GM12878 (cell line): Measurements from ENCODE around the gene LDLR. TPM values are rescaled to one million over a fixed set of nuclear protein-coding genes. Genes with fewer than 3 reads are reported as not detected.

ENCODE experiments used
- CBFB ChIP-seq: IDR thresholded peaks from 2 replicates; pipeline ENCODE4 v1.6.1; 2016; ENCODE audit warnings: antibody characterized with exemption, low read depth
- EED ChIP-seq: sonication (generic); IDR thresholded peaks from 2 replicates; pipeline ENCODE4 v1.6.1; 2016; ENCODE audit warnings: antibody characterized with exemption, low read depth
- JUNB ChIP-seq: IDR thresholded peaks from 2 replicates; pipeline ENCODE4 v1.6.1; 2016; ENCODE audit warnings: antibody characterized with exemption, mild to moderate bottlenecking
- KAT2A ChIP-seq: conservative IDR thresholded peaks from 2 replicates; pipeline ENCODE4 v1.6.1; 2011; ENCODE audit warnings: low read depth, low read length; ENCODE audit not compliant: control insufficient read depth
- MEF2A ChIP-seq: IDR thresholded peaks from 2 replicates; pipeline ENCODE4 v1.6.1; 2011; ENCODE audit warnings: low read depth, mild to moderate bottlenecking, low read length, moderate library complexity; ENCODE audit not compliant: insufficient read depth
- RAD21 ChIP-seq: IDR thresholded peaks from 2 replicates; pipeline ENCODE4 v1.6.1; 2011; ENCODE audit warnings: mild to moderate bottlenecking, low read depth, low read length, moderate library complexity; ENCODE audit not compliant: insufficient read depth
- SUPT20H ChIP-seq: IDR thresholded peaks from 2 replicates; pipeline ENCODE4 v1.6.1; 2011; ENCODE audit warnings: low read depth, mild to moderate bottlenecking, low read length, moderate library complexity, borderline replicate concordance; ENCODE audit not compliant: control insufficient read depth
- YBX1 ChIP-seq: fragments of 450-650 bp; IDR thresholded peaks from 2 replicates; pipeline ENCODE4 v1.6.1; 2016; ENCODE audit warnings: antibody characterized with exemption
- ZNF274 ChIP-seq: IDR thresholded peaks from one replicate; pipeline ENCODE4 v1.8.0; 2011; ENCODE audit not compliant: insufficient read length, insufficient read depth
- polyA plus RNA-seq, 11 experiments: library from polyadenylated mRNA; depleted of rRNA in 4 of 11; unstranded in 6 of 11; stranded (reverse) in 5 of 11; fragments of >200 nt; fragmentation: Nextera tagmentation in 4 of 11; fragmentation: Illumina TruSeq in 1 of 11; extraction: Ambion mirVana in 4 of 11; extraction: Trizol in 1 of 11; gene quantifications; 1 replicate in 1 of 11; 2 replicates in 10 of 11; pipeline versions ENCODE4 v1.2.1 to v1.2.3, GENCODE V29; 2011 to 2016; ENCODE audit warnings: inconsistent platforms in 2 of 11, missing spikeins in 2 of 11, low read depth in 1 of 11
- total RNA-seq, 4 experiments: library from RNA; depleted of rRNA in 3 of 4; stranded (reverse); fragments of >200 nt in 3 of 4; fragmentation: Illumina TruSeq in 1 of 4; extraction: Trizol in 1 of 4; gene quantifications; 2 replicates each; pipeline versions ENCODE4 v1.2.1 to v1.2.3, GENCODE V29; 2013 to 2021
- TF ChIP-seq, protein P1 (sequence below): fragments of 450-650 bp; formaldehyde crosslinking; IDR thresholded peaks from 2 replicates; pipeline ENCODE4 v1.4.0; 2022; ENCODE audit warnings: mild to moderate bottlenecking, moderate library complexity
- TF ChIP-seq, protein P2 (sequence below): IDR thresholded peaks from 2 replicates; pipeline ENCODE4 v1.6.1; 2012; ENCODE audit warnings: mild to moderate bottlenecking, low read depth, low read length
- TF ChIP-seq, protein P3 (sequence below): IDR thresholded peaks from 2 replicates; pipeline ENCODE4 v1.6.1; 2011; ENCODE audit warnings: borderline replicate concordance, low read depth, mild to moderate bottlenecking, moderate library complexity, mixed read lengths, low read length; ENCODE audit not compliant: insufficient read depth; ENCODE audit errors: extremely low read length
- TF ChIP-seq, protein P4 (sequence below): fragments of 450-650 bp; IDR thresholded peaks from 2 replicates; pipeline ENCODE4 v1.6.1; 2018; ENCODE audit warnings: mild to moderate bottlenecking, low read depth, moderate library complexity; ENCODE audit not compliant: partially characterized antibody

The LDLR gene
- total and polyA plus RNA-seq, 10 of the 15 experiments (the other 5 are each of a cell fraction or from before 2014, with no cell fraction given): 11.3 to 59.2 (median 27.3) TPM

DNA sequence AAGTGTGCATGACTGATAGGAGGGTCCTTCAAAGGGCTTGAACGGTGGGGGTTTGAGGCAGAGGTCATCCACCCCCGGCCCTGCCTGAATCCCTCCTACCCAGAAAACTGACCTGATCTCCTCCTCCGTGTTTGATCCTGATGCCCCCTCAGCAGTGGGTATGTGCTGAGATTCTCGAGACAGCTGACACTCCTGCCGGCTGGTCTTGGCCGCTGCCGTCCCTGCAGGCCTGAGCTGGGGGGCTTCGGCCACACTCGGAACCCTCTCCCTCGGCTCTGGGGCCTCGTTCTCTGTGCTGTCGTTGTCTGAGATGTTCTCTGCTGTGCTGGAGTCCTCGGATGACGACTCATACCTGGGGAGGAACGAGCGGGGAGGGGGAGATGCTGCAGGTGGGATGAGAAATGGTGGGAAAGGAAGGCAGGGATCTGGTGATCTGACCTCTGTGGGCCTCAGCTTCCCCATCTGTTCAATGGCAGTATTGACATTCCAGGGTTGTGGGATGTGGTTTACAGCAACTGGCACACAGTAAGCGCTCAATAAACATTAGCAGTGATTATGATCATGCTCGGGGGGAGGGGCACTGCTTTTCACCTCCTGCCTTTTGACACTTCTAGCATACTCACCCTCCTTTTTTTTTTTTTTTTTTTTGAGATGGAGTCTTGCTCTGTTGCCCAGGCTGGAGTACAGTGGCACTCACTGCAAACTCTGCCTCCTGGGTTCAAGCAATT is 87.4 kb downstream of the LDLR start (continued):
- TF ChIP-seq, protein P1, sequence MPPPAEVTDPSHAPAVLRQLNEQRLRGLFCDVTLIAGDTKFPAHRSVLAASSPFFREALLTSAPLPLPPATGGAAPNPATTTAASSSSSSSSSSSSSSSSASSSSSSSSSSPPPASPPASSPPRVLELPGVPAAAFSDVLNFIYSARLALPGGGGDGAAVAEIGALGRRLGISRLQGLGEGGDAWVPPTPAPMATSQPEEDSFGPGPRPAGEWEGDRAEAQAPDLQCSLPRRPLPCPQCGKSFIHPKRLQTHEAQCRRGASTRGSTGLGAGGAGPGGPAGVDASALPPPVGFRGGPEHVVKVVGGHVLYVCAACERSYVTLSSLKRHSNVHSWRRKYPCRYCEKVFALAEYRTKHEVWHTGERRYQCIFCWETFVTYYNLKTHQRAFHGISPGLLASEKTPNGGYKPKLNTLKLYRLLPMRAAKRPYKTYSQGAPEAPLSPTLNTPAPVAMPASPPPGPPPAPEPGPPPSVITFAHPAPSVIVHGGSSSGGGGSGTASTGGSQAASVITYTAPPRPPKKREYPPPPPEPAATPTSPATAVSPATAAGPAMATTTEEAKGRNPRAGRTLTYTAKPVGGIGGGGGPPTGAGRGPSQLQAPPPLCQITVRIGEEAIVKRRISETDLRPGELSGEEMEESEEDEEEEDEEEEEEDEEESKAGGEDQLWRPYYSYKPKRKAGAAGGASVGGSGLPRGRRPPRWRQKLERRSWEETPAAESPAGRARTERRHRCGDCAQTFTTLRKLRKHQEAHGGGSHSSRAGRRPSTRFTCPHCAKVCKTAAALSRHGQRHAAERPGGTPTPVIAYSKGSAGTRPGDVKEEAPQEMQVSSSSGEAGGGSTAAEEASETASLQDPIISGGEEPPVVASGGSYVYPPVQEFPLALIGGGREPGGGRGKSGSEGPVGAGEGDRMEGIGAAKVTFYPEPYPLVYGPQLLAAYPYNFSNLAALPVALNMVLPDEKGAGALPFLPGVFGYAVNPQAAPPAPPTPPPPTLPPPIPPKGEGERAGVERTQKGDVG (CRISPR knock-in tag): no peak
- TF ChIP-seq CBFB: no peak
- no peak for TF ChIP-seq YBX1
- TF ChIP-seq JUNB: no peak
- TF ChIP-seq MEF2A: no peak
- TF ChIP-seq, protein P2, sequence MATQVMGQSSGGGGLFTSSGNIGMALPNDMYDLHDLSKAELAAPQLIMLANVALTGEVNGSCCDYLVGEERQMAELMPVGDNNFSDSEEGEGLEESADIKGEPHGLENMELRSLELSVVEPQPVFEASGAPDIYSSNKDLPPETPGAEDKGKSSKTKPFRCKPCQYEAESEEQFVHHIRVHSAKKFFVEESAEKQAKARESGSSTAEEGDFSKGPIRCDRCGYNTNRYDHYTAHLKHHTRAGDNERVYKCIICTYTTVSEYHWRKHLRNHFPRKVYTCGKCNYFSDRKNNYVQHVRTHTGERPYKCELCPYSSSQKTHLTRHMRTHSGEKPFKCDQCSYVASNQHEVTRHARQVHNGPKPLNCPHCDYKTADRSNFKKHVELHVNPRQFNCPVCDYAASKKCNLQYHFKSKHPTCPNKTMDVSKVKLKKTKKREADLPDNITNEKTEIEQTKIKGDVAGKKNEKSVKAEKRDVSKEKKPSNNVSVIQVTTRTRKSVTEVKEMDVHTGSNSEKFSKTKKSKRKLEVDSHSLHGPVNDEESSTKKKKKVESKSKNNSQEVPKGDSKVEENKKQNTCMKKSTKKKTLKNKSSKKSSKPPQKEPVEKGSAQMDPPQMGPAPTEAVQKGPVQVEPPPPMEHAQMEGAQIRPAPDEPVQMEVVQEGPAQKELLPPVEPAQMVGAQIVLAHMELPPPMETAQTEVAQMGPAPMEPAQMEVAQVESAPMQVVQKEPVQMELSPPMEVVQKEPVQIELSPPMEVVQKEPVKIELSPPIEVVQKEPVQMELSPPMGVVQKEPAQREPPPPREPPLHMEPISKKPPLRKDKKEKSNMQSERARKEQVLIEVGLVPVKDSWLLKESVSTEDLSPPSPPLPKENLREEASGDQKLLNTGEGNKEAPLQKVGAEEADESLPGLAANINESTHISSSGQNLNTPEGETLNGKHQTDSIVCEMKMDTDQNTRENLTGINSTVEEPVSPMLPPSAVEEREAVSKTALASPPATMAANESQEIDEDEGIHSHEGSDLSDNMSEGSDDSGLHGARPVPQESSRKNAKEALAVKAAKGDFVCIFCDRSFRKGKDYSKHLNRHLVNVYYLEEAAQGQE: no peak
- TF ChIP-seq, protein P3, sequence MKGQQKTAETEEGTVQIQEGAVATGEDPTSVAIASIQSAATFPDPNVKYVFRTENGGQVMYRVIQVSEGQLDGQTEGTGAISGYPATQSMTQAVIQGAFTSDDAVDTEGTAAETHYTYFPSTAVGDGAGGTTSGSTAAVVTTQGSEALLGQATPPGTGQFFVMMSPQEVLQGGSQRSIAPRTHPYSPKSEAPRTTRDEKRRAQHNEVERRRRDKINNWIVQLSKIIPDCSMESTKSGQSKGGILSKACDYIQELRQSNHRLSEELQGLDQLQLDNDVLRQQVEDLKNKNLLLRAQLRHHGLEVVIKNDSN: no peak
- no peak for TF ChIP-seq EED
- TF ChIP-seq, protein P4, sequence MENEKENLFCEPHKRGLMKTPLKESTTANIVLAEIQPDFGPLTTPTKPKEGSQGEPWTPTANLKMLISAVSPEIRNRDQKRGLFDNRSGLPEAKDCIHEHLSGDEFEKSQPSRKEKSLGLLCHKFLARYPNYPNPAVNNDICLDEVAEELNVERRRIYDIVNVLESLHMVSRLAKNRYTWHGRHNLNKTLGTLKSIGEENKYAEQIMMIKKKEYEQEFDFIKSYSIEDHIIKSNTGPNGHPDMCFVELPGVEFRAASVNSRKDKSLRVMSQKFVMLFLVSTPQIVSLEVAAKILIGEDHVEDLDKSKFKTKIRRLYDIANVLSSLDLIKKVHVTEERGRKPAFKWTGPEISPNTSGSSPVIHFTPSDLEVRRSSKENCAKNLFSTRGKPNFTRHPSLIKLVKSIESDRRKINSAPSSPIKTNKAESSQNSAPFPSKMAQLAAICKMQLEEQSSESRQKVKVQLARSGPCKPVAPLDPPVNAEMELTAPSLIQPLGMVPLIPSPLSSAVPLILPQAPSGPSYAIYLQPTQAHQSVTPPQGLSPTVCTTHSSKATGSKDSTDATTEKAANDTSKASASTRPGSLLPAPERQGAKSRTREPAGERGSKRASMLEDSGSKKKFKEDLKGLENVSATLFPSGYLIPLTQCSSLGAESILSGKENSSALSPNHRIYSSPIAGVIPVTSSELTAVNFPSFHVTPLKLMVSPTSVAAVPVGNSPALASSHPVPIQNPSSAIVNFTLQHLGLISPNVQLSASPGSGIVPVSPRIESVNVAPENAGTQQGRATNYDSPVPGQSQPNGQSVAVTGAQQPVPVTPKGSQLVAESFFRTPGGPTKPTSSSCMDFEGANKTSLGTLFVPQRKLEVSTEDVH: no peak
- TF ChIP-seq SUPT20H: no peak
- no peak for TF ChIP-seq KAT2A
- TF ChIP-seq ZNF274: no peak
- no peak for TF ChIP-seq RAD21
